Epithelial cell of esophagus (primary cell): Measurements from ENCODE around the gene ZNF565.
A peak's percentile ranks its signal among the peaks of the same experiment; 100 is the strongest.

ENCODE experiments used
- DNase-seq: peaks from one replicate; pipeline ENCODE4 v3.0.0; 2010; ENCODE audit warnings: low read depth
- H3K4me3 ChIP-seq: 2 replicates; pipeline ENCODE4 v1.5.1; 2011; ENCODE audit warnings: mild to moderate bottlenecking, low read length, control low read depth
- TF ChIP-seq, protein P1 (sequence below): IDR thresholded peaks from 2 replicates; pipeline ENCODE4 v1.5.1; 2011; ENCODE audit warnings: low read depth, mild to moderate bottlenecking, low read length, control low read depth, inconsistent platforms; ENCODE audit not compliant: insufficient read depth; ENCODE audit errors: missing control alignments

The ZNF565 gene

DNA sequence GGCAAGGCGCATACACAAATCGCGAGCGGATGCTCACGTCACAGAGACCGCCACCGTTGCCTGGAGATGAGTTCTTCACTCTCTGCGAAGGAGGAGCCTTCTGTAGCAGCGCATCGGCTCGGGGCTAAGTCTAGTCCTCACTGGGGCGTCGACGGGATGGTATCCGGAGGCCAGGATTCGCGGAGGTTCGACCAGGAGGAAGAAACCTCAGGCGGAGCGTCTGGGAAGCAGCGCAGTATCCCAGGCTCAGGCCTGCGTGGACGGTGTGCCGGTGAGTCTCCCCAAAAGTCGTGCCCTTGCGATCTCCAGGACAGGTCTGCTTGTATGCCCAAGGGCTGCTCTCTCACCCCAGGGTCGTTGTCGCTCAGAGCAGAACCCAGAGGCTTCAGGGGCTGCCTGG is 40.9 kb upstream of the ZNF565 start:
- TF ChIP-seq, protein P1, sequence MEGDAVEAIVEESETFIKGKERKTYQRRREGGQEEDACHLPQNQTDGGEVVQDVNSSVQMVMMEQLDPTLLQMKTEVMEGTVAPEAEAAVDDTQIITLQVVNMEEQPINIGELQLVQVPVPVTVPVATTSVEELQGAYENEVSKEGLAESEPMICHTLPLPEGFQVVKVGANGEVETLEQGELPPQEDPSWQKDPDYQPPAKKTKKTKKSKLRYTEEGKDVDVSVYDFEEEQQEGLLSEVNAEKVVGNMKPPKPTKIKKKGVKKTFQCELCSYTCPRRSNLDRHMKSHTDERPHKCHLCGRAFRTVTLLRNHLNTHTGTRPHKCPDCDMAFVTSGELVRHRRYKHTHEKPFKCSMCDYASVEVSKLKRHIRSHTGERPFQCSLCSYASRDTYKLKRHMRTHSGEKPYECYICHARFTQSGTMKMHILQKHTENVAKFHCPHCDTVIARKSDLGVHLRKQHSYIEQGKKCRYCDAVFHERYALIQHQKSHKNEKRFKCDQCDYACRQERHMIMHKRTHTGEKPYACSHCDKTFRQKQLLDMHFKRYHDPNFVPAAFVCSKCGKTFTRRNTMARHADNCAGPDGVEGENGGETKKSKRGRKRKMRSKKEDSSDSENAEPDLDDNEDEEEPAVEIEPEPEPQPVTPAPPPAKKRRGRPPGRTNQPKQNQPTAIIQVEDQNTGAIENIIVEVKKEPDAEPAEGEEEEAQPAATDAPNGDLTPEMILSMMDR: no peak
- DNase-seq: no peak
- H3K4me3 ChIP-seq: no peak overlapping the region

DNA sequence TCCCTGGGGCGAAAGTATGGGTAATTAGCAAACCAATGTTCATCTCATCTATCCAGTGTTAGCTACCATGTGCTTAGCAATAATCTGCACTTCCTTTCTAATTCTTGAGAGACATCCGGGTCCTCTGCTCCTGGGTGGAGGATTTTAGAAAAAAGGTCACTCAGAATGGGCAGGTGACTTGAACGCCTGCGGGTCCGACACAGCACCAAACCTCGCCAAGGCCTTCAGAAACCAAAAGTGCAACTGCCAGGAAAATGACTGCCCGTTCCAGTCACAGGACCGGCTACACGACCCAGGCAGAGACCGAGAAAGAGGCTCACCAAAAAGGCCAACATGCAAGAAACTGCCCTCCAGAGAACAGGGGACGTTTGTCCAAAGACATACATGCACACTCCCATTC is 40.4 kb upstream of the ZNF565 start:
- no peak for DNase-seq
- H3K4me3 ChIP-seq: no peak overlapping the region
- TF ChIP-seq, protein P1: no peak

DNA sequence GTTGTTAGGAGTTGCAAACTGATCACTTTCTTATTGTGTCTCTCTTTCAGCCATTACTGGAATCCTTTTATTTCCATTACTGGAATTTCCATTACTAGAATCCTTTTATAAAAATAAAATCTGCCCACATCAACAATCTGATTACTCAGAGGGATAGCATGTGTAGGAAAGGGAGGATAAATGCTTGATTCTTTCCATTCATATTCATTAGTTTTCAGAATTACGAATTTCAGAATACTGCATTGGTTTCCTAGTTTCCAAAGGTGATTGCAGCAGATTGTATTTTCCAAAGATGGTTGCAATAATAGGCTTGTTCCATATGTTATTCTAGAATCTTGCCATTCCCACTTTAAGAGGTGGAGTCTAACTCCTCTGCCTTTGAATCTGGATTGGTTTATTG is 37.6 kb upstream of the ZNF565 start:
- no peak overlapping the region for H3K4me3 ChIP-seq
- no peak for DNase-seq
- TF ChIP-seq, protein P1: no peak

DNA sequence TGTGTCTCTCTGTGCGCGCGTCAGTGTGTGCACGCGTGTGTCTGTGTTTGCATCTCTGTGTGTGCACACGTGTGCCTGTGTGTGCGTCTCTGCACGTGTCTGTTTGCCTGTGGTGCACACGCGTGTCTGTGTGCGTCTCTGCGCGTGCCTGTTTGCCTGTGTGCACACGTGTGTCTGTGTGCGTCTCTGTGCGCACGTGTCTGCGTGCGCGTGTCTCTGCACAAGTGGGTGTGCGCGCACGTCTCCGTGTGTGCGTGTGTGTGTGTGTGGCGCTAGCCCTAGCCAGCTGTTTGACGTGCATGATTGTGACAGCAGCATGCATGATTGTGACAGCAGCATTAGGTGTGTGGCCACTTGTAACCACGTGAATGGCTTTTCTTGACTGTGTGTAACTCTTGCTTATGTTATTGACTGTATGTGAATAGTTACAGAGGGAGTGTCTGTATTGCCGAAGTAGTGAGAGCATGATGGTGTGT is 31.6 kb upstream of the ZNF565 start:
- peak; percentile 42 for DNase-seq
- TF ChIP-seq, protein P1: no peak
- peak overlapping the region; percentile 16 for H3K4me3 ChIP-seq

DNA sequence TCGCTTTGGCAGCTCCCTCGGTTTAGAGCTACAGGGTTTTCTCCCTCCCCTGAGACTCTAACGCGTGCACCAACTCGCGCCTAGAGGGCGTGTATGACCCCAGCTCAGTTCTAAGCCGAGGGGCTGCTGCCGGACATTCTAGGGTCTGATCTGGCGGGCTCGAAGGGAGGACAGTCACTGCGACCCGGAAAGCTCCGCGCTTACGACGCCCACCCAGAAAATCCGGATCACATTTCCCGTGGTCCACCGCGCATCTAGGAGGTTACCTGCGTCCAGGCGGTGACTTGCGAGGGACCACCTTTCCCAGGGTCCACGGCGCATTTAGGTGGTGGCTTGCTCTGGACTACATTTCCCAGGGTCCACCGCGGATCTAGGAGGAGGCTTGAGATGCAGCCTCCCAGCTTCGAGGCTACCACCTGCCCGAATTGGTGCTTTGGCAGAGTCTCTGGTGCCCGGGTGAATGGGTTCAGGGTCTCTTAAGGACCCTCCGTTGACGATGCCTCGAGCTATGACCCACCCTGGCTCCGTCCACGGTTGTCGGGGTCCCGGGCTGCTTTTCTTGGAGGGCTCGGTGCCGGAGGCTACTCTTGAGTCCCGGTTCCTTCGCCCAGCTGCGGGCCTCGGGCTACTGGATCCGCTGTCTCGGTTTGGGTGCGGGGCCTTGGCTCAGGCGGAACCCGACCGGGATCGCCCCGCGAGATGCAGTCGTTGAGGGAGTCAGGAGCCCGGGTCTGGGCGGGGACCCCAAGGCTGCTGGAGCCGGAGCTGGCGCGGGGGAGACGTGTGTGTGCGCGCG is 30.9 kb upstream of the ZNF565 start:
- TF ChIP-seq, protein P1: no peak
- DNase-seq: no peak
- peak overlapping the region; percentile 16 for H3K4me3 ChIP-seq

DNA sequence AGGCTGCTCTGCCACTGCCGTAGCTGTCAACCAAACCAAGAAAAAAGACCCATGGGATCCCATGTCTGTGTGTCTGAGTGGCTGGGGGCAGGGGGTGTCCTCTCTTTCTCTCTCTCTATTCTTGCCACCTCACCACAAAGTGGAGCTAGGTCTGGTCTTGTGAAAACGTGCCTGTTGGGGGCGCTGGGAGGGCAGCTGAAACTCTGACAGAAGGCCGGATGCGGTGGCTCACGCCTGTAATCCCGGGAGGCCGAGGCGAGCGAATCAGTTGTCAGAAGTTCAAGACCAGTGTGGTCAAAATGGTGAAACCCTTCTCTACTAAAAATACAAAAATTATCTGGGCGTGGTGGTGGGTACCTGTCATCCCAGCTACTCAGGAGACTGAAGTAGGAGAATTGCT is 29.6 kb upstream of the ZNF565 start:
- no peak for DNase-seq
- H3K4me3 ChIP-seq: no peak overlapping the region
- TF ChIP-seq, protein P1: no peak

DNA sequence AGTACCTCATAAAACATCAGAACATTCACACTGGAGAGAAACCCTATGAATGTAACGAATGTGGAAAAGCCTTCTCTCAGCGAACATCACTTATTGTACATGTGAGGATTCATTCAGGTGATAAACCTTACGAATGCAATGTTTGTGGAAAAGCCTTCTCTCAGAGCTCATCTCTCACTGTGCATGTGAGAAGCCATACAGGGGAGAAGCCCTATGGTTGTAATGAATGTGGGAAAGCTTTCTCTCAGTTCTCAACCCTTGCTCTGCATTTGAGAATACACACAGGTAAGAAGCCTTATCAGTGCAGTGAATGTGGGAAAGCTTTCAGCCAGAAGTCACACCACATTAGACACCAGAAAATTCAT is 22.5 kb upstream of the ZNF565 start:
- TF ChIP-seq, protein P1: no peak
- H3K4me3 ChIP-seq: no peak overlapping the region
- no peak for DNase-seq
